Measurements from ENCODE around the gene ROBO4. TPM values are rescaled to one million over a fixed set of nuclear protein-coding genes. Genes with fewer than 3 reads are reported as not detected.

The ROBO4 gene
- total and polyA plus RNA-seq, 2 donors (not counting 1 experiment from before 2014, with no cell fraction given) = not detected

- intact Hi-C loops (cut with micrococcal nuclease) = no loop called here
- POLR2A ChIA-PET = interaction anchor here (0.5 to 0.7 kb wide), 3 partner anchors 73 to 247 kb away, joined by 3 to 5 read pairs (median 4); partner anchors contain the start of gene SPA17
These were observed 23.4 kb upstream of the ROBO4 start for GRCh38 chr11:124920870-124921609.

More at GRCh38 chr11:124920870-124921609, 23.4 kb upstream of the ROBO4 start:
- peak overlapping the region; percentile 83 for H3K4me2 ChIP-seq (replicated peaks; ENCODE audit: low read depth, low read length, poor library complexity, severe bottlenecking)
- H3K4me3 ChIP-seq (ENCODE audit: control extremely low read depth in 1 of 5, extremely low read depth in 1 of 5, insufficient read depth in 1 of 5, low read depth in 2 of 5, low read length in 4 of 5) = peak overlapping the region in 3 of 5 experiments; percentile 35 to 44 (median 42)
- DNase-seq (peak; percentile 76), ATAC-seq (ENCODE audit: low read depth) (peak; percentile 68)
- TF ChIP-seq CTCF (IDR thresholded peaks at IDR 0.05) = no peak
- TF ChIP-seq EZH2 (IDR thresholded peaks at IDR 0.05; ENCODE audit: borderline replicate concordance, insufficient read depth, low read depth, low read length, poor library complexity, severe bottlenecking) = no peak
- peaks cover 0 to 50% (median 8%) of the 10 kb centered on the region in 4 experiments for H3K27me3 ChIP-seq (replicated peaks in 1 of 4; ENCODE audit: control extremely low read depth in 1 of 4, control insufficient read depth in 3 of 4, insufficient read depth in 4 of 4, low read length in 3 of 4)
- no peaks in the 10 kb centered on the region for H3K36me3 ChIP-seq (replicated peaks in 1 of 2; ENCODE audit: control extremely low read depth in 1 of 2, control insufficient read depth in 1 of 2, extremely low read depth in 1 of 2, insufficient read depth in 2 of 2, low read length in 1 of 2)
- peak overlapping the region; percentile 75 for H2AFZ ChIP-seq (ENCODE audit: insufficient read depth, low read depth, low read length, poor library complexity, severe bottlenecking)
- Mint-ChIP-seq H3K9me3 (ENCODE audit: insufficient read depth) (no peaks in the 10 kb centered on the region), H3K4me3 (peak overlapping the region; percentile 85), H3K4me1 (peaks cover 2% of the 10 kb centered on the region), H3K27ac (no peak overlapping the region), H3K27me3 (peaks cover 60% of the 10 kb centered on the region)
- H3K27ac ChIP-seq (ENCODE audit: low read length in 2 of 2) = no peak overlapping the region
- no peaks in the 10 kb centered on the region for H3K79me2 ChIP-seq (ENCODE audit: control insufficient read depth, insufficient read depth, low read length)
- no peaks in the 10 kb centered on the region for H4K20me1 ChIP-seq (ENCODE audit: control insufficient read depth, insufficient read depth, low read length, poor library complexity, severe bottlenecking)
- H3K9ac ChIP-seq (ENCODE audit: low read length) = peak overlapping the region; percentile 48
- peaks cover 0 to 7% of the 10 kb centered on the region in 2 donors for H3K4me1 ChIP-seq (ENCODE audit: control insufficient read depth in 2 of 2, insufficient read depth in 2 of 2, low read length in 2 of 2)
- 19% methylated on average over 78 of the region's 82 CpGs for WGBS (ENCODE audit: insufficient coverage)
- H3K9me3 ChIP-seq (ENCODE audit: control extremely low read depth in 1 of 3, control insufficient read depth in 2 of 3, insufficient read depth in 1 of 3, low read length in 2 of 3) = peaks cover 0 to 6% (median 0%) of the 10 kb centered on the region in 3 donors
- CTCF ChIA-PET = no interaction called here
